HEK293 (cell line): ENCODE data around the gene PRDM15.

Experiments used
- ATF2 ChIP-seq: fragments of 450-650 bp; formaldehyde crosslinking; IDR thresholded peaks from 2 replicates; pipeline ENCODE4 v1.5.1; 2016; ENCODE audit warnings: missing biosample characterization, missing genetic modification characterization, low read depth
- EGR2 ChIP-seq: fragments of 450-650 bp; formaldehyde crosslinking; IDR thresholded peaks from 2 replicates; pipeline ENCODE4 v1.5.1; 2016; ENCODE audit warnings: low read depth, missing biosample characterization, missing genetic modification characterization
- GLIS2 ChIP-seq: fragments of 450-650 bp; formaldehyde crosslinking; IDR thresholded peaks from 2 replicates; pipeline ENCODE4 v1.5.1; 2016; ENCODE audit warnings: missing biosample characterization, missing genetic modification characterization
- KLF7 ChIP-seq: fragments of 450-650 bp; formaldehyde crosslinking; IDR thresholded peaks from 2 replicates; pipeline ENCODE4 v1.5.1; 2016; ENCODE audit warnings: missing biosample characterization, missing genetic modification characterization, borderline replicate concordance
- KLF9 ChIP-seq: fragments of 450-650 bp; formaldehyde crosslinking; IDR thresholded peaks from 2 replicates; pipeline ENCODE4 v1.5.1; 2016; ENCODE audit warnings: missing biosample characterization, missing genetic modification characterization, low read depth
- MYNN ChIP-seq: fragments of 450-650 bp; formaldehyde crosslinking; IDR thresholded peaks from 2 replicates; pipeline ENCODE4 v1.5.1; 2016; ENCODE audit warnings: missing biosample characterization, missing genetic modification characterization, borderline replicate concordance
- PRDM1 ChIP-seq: fragments of 450-650 bp; formaldehyde crosslinking; IDR thresholded peaks from 2 replicates; pipeline ENCODE4; 2016; ENCODE audit warnings: missing biosample characterization, missing genetic modification characterization
- REPIN1 ChIP-seq: fragments of 450-650 bp; formaldehyde crosslinking; IDR thresholded peaks from 2 replicates; pipeline ENCODE4 v1.5.1; 2017; ENCODE audit warnings: missing biosample characterization, missing genetic modification characterization, low read depth
- ZBTB17 ChIP-seq: fragments of 450-650 bp; formaldehyde crosslinking; IDR thresholded peaks from 2 replicates; pipeline ENCODE4 v1.5.1; 2016; ENCODE audit warnings: missing biosample characterization, missing genetic modification characterization
- ZBTB49 ChIP-seq: fragments of 450-650 bp; formaldehyde crosslinking; IDR thresholded peaks from 2 replicates; pipeline ENCODE4 v1.5.1; 2016; ENCODE audit warnings: missing biosample characterization, missing genetic modification characterization, low read depth
- ZBTB7A ChIP-seq: fragments of 450-650 bp; formaldehyde crosslinking; IDR thresholded peaks from 2 replicates; pipeline ENCODE4 v1.5.1; 2016; ENCODE audit warnings: low read depth, missing biosample characterization, missing genetic modification characterization
- ZFP69B ChIP-seq: fragments of 450-650 bp; formaldehyde crosslinking; IDR thresholded peaks from 2 replicates; pipeline ENCODE4 v1.5.1; 2016; ENCODE audit warnings: missing biosample characterization, missing genetic modification characterization
- ZNF157 ChIP-seq: fragments of 450-650 bp; formaldehyde crosslinking; IDR thresholded peaks from 2 replicates; pipeline ENCODE4 v1.5.1; 2016; ENCODE audit warnings: missing biosample characterization, missing genetic modification characterization
- ZNF174 ChIP-seq: fragments of 450-650 bp; formaldehyde crosslinking; IDR thresholded peaks from 2 replicates; pipeline ENCODE4 v1.5.0; 2017; ENCODE audit warnings: missing biosample characterization, mild to moderate bottlenecking, missing genetic modification characterization
- ZNF280C ChIP-seq: fragments of 450-650 bp; formaldehyde crosslinking; IDR thresholded peaks from 2 replicates; pipeline ENCODE4 v1.5.1; 2016; ENCODE audit warnings: missing biosample characterization, missing genetic modification characterization
- ZNF366 ChIP-seq: fragments of 450-650 bp; formaldehyde crosslinking; conservative IDR thresholded peaks from 2 replicates; pipeline ENCODE4 v1.5.1; 2016; ENCODE audit warnings: missing biosample characterization, missing genetic modification characterization
- ZNF48 ChIP-seq: fragments of 450-650 bp; formaldehyde crosslinking; IDR thresholded peaks from 2 replicates; pipeline ENCODE4 v1.5.1; 2016; ENCODE audit warnings: missing biosample characterization, missing genetic modification characterization
- ZNF518A ChIP-seq: fragments of 450-650 bp; formaldehyde crosslinking; conservative IDR thresholded peaks from 2 replicates; pipeline ENCODE4 v1.5.1; 2016; ENCODE audit warnings: low read depth, missing biosample characterization, missing genetic modification characterization
- ZNF548 ChIP-seq: fragments of 450-650 bp; formaldehyde crosslinking; IDR thresholded peaks from 2 replicates; pipeline ENCODE4 v1.5.1; 2016; ENCODE audit warnings: missing biosample characterization, missing genetic modification characterization
- ZNF549 ChIP-seq: fragments of 450-650 bp; IDR thresholded peaks from 2 replicates; pipeline ENCODE4 v1.5.1; 2018; ENCODE audit warnings: missing biosample characterization, missing genetic modification characterization, mild to moderate bottlenecking, inconsistent platforms, moderate library complexity
- ZNF629 ChIP-seq: fragments of 450-650 bp; formaldehyde crosslinking; IDR thresholded peaks from 2 replicates; pipeline ENCODE4 v1.5.1; 2017; ENCODE audit warnings: missing biosample characterization, missing genetic modification characterization
- ZNF704 ChIP-seq: fragments of 450-650 bp; formaldehyde crosslinking; IDR thresholded peaks from 2 replicates; pipeline ENCODE4 v1.5.1; 2016; ENCODE audit warnings: missing biosample characterization, missing genetic modification characterization
- ZNF785 ChIP-seq: fragments of 450-650 bp; formaldehyde crosslinking; IDR thresholded peaks from 2 replicates; pipeline ENCODE4 v1.5.1; 2016; ENCODE audit warnings: missing biosample characterization, missing genetic modification characterization
- ZNF792 ChIP-seq: fragments of 450-650 bp; formaldehyde crosslinking; IDR thresholded peaks from 2 replicates; pipeline ENCODE4 v1.5.1; 2016; ENCODE audit warnings: missing biosample characterization, missing genetic modification characterization
- ZNF830 ChIP-seq: fragments of 450-650 bp; IDR thresholded peaks from 2 replicates; pipeline ENCODE4 v1.5.0; 2018; ENCODE audit warnings: missing biosample characterization, missing genetic modification characterization, low read depth, mild to moderate bottlenecking, moderate library complexity
- TF ChIP-seq, protein P1 (sequence below): fragments of 450-650 bp; formaldehyde crosslinking; IDR thresholded peaks from 2 replicates; pipeline ENCODE4 v1.5.1; 2016; ENCODE audit warnings: missing biosample characterization, missing genetic modification characterization

The PRDM15 gene

GRCh38 chr21:41879190-41879998 is at the start of gene PRDM15 (continued):
- TF ChIP-seq ZNF785 (no peak; the same call in 1 of the 2 replicates), EGR2 (tag by site-specific recombination) (peak; percentile 79), ZFP69B (tag by site-specific recombination) (no peak), ZNF704 (tag by site-specific recombination) (no peak), MYNN (tag by site-specific recombination) (no peak), REPIN1 (tag by site-specific recombination) (no peak), ZNF48 (no peak), ZNF830 (no peak), ZNF280C (no peak), ZNF549 (no peak), ZBTB49 (tag by site-specific recombination) (0 out of 2 replicates have a peak, but pooled peaks have one; percentile 31), KLF9 (tag by site-specific recombination) (0 out of 2 replicates have a peak, but pooled peaks have one; percentile 22), ZNF548 (tag by site-specific recombination) (no peak), ATF2 (tag by site-specific recombination) (no peak), ZNF366 (tag by site-specific recombination) (no peak), ZNF518A (tag by site-specific recombination) (no peak), ZNF174 (no peak), GLIS2 (tag by site-specific recombination) (peak; percentile 41; the same call in 1 of the 2 replicates), ZBTB7A (no peak; the same call in 1 of the 2 replicates), KLF7 (no peak), PRDM1 (tag by site-specific recombination) (no peak), ZBTB17 (tag by site-specific recombination) (no peak), ZNF157 (tag by site-specific recombination) (no peak), ZNF792 (tag by site-specific recombination) (no peak), ZNF629 (no peak)
- TF ChIP-seq, protein P1, sequence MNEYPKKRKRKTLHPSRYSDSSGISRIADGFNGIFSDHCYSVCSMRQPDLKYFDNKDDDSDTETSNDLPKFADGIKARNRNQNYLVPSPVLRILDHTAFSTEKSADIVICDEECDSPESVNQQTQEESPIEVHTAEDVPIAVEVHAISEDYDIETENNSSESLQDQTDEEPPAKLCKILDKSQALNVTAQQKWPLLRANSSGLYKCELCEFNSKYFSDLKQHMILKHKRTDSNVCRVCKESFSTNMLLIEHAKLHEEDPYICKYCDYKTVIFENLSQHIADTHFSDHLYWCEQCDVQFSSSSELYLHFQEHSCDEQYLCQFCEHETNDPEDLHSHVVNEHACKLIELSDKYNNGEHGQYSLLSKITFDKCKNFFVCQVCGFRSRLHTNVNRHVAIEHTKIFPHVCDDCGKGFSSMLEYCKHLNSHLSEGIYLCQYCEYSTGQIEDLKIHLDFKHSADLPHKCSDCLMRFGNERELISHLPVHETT (tag by site-specific recombination): no peak
